GM12892 (cell line): ENCODE results near the gene SEC16A.

Source experiments
- POLR2A ChIP-seq: IDR thresholded peaks from 2 replicates; pipeline ENCODE4 v1.6.1; 2011; ENCODE audit warnings: low read depth, low read length, control low read depth
- POLR2AphosphoS5 ChIP-seq: IDR thresholded peaks from 2 replicates; pipeline ENCODE4 v1.6.1; 2011; ENCODE audit warnings: low read depth, low read length, control low read depth
- TAF1 ChIP-seq: IDR thresholded peaks from 2 replicates; pipeline ENCODE4 v1.6.1; 2011; ENCODE audit warnings: low read depth, mild to moderate bottlenecking, control low read depth, low read length, borderline replicate concordance

DNA sequence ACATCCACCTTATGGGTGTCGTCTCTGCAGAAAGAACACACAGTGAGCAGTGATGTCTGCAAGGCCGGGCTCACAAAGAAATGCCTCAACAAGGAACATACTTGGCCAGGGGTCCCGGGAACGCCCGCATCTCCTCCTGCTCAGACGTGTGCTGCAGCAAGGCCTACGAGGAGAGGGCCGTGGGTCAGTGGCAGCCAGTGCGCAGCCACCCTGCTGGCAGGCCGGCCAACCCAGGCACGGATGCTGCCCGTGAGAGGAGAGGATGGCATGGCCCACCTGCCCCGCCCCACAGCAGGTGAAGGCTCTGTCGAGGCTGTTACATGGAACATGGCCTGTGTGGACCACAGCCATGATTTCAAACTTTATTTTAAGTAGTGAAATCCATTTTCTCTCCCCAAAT lies 19.3 kb downstream of the SEC16A start:
- TF ChIP-seq POLR2A: no peak
- TF ChIP-seq POLR2AphosphoS5: no peak
- no peak for TF ChIP-seq TAF1
